Measurements from ENCODE around the gene CDK2.
"Not testable (repeated sequence)": the region's sequence is repeated elsewhere in the genome, so short reads cannot be mapped to it uniquely, and the experiment has no call there.

The CDK2 gene

DNA sequence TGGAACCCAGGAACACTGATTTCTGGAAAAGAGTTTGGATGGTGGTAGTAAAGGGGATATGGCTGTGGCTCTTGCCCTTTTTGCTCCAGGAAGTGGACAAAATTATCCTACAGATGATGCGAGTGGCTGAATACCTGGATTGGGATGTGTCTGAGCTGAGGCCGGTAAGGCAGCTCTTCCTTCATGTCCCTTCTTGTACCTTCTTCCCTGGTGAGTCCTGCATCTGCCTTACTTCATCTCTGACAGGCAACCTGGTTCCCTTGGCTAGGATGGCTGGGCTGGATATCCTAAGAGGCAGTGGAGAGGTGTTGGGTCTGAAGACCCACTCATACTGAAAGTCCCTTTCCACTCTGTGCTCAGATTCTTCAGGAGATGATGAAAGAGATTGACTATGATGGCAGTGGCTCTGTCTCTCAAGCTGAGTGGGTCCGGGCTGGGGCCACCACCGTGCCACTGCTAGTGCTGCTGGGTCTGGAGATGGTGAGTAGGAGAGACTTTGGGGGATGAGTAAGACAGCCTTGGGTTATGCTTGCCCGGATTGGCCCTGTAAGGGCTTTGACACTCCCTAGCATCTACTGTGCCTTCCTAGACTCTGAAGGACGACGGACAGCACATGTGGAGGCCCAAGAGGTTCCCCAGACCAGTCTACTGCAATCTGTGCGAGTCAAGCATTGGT, 27.7 kb upstream of the CDK2 start:
- DNase-seq, result no peak

DNA sequence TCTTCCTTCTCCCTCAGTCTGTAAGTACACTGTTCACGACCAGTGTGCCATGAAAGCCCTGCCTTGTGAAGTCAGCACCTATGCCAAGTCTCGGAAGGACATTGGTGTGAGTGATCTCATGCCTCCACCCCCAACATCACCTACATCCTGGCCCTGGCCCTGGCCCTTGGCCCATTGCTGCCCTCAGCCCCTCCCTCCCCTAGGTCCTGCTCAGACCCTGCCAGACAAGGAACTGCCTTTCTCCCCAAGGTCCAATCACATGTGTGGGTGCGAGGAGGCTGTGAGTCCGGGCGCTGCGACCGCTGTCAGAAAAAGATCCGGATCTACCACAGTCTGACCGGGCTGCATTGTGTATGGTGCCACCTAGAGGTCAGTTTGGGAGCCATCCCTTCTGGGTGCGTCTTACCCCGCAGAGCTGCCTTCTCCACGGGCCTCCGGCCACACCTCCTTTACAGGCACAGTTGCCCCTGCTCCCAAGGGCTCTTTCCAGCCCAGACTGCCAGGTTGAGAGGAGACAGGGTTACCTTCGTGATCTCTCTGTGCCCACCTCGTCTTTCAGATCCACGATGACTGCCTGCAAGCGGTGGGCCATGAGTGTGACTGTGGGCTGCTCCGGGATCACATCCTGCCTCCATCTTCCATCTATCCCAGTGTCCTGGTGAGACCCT, 26.4 kb upstream of the CDK2 start:
- DNase-seq, result peak; percentile 8

DNA sequence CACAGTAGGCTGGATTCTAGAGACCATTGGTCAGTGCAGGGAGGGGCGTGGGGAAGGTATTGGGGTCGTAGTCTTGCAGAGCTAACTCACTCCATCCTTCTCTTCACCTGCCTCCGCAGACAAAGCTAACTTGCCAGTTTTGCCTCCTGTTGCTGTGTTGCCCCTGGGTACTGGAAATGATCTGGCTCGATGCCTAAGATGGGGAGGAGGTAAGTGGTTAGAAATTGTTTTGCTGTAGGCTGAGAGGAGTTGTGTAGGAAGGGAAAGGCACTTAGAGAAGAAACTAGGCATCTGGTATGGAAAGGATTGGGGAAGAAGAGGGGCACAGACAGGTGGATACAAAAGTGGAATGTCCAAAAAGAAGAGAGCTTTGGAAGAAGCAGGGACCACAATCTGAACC, 24.6 kb upstream of the CDK2 start:
- no peak for DNase-seq

DNA sequence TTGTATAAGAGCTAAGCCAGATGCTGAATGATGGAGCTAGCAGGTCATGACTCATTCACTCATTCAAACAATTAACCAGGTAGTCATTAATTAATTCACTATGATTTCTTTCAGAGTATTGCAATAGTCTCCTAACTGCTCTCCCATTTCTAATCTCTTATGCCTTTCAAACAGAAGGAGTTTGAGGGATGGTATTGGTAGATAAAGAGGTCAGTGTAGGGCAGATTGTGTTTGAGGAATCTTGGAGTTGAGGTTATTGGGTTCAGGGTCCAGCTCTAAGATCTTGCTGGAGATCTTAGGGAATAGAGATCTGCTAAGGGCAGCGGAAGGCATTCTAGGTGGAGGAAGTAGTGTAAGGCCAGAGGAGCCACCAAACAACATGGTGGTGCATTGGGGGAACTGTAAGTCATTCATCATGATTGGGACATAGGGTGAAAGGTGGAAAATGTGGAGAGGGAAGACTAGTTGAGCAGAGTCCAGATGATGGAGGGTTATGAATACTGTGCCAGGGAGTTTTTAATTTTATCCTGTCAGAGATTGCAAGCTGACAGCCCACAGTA, 24.0 kb upstream of the CDK2 start:
- DNase-seq, result no peak

DNA sequence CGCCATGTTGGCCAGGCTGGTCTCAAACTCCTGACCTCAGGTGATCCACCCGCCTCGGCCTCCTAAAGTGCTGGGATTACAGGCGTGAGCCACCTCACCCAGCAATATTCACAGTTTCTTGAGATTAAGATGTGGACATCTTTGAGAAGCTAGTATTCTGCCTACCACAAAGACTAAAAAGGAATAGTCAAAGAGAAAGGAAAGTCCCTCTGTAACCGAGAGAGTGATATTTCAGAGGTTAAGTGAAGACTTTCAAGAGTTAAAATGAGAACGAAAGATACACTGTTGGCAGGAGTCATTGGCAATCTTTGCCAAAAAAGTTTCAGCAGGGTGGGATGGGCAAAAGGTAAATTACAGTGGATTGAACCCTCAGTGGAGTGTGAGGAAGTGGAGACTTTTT, 20.1 kb upstream of the CDK2 start:
- no peak for DNase-seq

DNA sequence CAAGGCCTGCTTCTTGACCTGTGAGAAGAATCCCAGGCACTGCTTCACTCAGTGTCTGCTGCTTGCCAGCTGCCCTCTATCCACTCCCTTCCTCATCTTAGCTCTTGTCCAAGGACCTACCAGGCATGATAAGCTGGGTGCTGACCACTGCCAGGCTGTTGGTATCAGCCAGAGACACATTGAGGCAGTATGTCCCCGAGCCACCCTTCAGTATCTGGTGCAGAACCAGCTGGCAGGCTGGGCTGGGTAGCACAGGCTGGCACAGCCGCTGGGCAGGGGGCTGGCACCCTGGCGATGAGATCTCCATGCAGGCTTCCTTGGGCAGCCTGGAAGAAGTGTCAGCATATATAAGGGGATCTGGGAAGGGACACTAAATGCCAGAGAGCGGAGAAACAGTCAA, 11.3 kb upstream of the CDK2 start:
- no peak for DNase-seq

DNA sequence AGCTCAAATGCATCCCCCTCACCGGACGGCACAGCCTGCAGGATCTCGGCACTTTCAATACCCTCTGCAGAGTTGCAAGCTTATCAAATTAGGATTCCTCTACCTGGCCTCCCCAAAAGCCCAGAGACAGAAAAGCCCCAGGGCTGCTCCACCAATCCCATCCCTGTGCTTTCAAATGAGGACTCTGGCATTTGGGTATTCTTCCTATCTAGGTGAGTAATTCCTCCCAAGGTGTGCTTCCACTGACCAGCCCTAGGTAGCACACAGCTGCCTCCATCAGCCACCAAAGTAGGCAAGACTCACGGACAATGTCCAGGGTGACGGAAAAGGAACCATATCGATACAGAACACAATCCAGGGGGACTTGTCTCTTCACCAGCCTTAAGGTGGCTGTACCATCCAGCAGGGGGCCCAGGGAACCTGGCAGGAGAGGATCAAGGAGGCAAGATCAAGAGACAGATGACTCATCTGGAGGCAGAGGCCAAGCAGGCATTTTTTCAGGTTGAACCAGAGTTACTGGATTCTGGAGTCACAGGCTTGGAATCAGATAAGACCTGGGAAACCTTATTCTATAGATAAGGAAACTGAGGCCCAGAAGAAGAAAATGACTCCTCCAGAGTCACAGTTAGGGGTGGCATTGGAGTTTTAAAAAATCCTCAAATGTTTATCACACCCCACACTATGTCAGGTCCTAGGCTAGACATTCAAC, 10.7 kb upstream of the CDK2 start:
- DNase-seq, result no peak

DNA sequence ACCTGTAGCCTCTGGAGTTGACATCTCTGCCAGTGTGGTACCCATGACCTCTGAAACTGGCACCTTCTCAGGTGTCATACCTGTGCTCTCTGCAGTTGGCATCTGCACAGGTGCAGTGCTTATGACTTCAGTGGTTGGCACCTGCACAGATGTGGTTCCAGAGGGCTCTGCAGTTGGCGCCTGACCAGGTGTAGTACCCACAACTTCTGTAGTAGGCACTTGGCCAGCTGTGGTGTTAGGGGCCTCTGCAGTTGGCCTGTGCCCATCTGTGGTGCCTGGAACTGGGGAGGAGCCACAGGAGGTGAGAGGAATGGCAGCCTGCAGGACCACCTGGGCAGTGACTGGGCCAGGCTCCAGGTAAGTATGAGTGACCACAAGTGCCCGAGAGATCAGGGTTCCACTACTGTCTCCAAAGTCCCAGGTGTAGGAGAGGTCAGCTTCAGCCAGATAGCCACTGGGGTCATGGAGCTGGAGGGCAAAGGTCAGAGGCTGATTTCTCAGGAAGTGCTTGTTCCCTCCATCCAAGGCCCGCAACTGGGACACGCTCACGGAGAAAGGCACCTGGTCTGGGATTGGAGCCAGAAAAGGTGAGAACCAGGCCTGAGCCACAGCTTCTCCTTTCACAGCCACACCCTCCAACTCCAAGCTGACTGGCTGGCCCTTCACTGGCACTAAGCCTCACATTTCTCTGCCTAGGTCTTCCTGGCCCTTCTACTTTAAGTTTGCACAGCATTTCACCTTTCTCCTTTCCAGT, 9.3 kb upstream of the CDK2 start:
- DNase-seq, result no peak

DNA sequence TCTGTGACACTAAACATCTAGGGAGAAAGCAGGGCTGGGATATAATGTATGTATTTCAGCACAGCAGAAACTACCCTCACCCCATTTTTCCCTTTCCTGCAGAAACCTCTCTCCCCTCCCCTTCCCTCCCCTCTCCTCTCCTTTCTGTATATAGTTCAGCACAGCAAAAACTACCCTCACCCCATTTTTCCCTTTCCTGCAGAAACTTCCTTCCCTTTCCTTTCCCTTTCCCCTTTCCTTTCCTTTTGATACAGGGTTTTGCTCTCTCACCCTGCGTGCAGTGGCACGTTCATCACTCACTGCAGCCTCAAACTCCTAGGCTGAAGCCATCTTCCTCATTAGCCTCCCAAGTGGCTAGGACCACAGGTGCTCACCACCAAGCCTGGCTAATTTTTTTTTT, 2.9 kb upstream of the CDK2 start:
- no peak for DNase-seq

DNA sequence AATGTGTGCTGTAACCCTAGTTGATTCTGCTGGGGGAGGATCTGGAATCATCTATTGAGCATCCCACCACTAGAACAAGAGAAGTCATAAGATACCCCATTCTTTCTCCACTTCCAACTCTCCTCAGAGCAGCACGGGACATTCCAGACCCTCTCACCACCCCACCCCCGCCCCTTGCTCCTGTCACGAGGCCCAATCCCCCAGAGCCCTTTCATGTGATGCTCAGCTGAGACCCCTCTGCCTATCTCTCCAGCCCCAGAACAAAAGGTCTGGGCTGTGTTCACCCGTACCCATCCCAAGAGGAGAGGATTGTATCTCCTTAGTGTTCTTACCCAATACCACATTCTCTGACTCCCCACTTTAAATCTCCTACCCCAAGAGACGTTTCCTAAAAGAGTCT, 1.4 kb upstream of the CDK2 start:
- no peak for DNase-seq

DNA sequence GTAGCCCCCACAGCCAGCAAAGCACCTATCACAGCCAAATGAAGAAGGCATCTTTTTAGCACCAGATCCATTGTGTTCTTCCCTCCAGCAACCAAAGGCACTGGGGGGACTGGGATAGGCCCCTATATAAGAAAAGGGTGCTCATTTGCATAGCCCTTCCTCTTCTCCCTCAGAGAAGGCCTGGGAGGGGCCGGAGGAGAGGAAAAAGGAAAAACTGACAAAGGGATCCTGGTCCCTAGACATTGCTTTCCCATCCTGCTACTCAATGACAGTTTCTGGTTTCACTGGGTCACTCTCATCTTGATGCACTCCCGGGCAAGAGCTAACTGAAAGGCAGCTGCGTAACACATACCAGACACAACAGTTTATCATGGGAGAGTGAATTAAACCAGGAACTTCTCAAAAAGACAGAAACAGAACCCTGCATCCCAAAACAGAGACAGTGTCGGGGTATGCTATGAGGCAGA, 656 bp upstream of the CDK2 start, which contains the start of gene PMEL:
PMEL (minus strand) TSS at position 102 of the 467 bp plus-strand sequence; CDS start at position 71, 31 bp downstream.
- no peak for DNase-seq

DNA sequence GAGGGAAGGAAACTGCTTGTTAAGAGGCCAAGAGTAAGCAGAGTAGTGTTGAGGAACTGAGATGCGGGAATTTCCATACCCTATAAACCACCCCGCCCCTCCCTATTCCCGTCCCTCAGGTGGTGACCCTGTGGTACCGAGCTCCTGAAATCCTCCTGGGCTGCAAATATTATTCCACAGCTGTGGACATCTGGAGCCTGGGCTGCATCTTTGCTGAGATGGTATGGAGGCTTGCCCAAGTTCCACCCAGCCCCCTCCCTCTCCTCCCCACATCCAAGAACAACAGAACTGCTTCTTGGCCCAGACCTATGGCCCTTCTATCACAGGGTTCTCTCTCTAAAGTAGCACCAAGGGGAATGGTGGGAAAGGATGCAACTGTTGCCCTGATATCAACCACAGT, 2.7 kb downstream of the CDK2 start:
- no peak for DNase-seq

DNA sequence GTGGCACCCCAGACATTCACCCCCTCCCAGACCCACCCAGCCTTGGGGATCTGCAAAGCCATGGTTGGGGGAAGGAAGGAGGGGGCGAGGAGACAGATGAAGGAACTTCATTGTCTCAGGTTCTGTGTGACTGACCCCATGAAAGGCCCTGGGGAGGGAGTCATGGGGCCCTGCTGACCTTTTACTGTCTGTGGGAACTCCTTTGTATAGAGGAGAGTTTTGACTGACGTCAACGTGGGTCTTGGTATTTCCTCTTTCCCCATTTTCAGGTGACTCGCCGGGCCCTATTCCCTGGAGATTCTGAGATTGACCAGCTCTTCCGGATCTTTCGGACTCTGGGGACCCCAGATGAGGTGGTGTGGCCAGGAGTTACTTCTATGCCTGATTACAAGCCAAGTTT, 4.1 kb downstream of the CDK2 start:
- no peak for DNase-seq

DNA sequence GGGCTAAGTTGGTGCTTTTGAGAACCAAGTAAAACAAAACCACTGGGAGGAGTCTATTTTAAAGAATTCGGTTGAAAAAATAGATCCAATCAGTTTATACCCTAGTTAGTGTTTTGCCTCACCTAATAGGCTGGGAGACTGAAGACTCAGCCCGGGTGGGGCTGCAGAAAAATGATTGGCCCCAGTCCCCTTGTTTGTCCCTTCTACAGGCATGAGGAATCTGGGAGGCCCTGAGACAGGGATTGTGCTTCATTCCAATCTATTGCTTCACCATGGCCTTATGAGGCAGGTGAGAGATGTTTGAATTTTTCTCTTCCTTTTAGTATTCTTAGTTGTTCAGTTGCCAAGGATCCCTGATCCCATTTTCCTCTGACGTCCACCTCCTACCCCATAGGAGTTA, 5.4 kb downstream of the CDK2 start:
- no peak for DNase-seq

DNA sequence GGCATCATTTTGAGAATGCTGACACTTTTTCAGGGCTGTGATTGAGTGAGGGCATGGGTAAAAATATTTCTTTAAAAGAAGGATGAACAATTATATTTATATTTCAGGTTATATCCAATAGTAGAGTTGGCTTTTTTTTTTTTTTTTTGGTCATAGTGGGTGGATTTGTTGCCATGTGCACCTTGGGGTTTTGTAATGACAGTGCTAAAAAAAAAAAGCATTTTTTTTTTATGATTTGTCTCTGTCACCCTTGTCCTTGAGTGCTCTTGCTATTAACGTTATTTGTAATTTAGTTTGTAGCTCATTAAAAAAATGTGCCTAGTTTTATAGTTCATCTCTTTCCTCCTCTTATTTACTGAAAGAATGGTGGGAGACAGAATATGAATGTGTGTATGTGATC, 5.8 kb downstream of the CDK2 start:
- no peak for DNase-seq

DNA sequence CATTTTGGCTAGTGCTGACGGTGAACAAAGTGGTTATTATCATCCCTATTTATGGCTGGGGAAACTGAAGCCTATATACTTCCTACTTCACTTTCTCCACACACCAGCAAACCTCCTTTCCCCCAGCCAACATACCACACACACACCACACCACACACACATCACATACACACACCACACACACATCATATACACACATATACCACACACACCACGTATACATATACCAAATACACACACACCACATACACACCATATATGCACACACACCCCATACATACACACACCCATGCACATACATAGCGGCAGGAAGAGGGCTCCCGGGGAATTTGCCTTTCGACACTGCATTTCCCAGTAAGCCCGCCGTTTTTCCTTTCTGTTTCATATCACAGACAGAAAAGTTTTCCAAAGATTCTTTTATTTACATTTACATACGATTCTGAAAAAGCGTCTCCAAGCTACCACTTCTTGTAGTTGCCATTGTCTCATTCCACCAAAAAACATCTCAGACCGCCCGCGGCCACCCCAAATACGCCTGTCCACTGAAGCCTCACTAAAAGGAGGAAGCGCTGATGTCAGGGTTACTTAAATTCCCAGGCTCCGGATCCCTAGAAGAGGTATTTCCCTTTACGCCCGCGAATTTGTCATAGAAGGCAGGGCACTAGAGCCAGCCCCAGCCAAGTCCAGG, 6.4 kb downstream of the CDK2 start:
- DNase-seq, result no peak

DNA sequence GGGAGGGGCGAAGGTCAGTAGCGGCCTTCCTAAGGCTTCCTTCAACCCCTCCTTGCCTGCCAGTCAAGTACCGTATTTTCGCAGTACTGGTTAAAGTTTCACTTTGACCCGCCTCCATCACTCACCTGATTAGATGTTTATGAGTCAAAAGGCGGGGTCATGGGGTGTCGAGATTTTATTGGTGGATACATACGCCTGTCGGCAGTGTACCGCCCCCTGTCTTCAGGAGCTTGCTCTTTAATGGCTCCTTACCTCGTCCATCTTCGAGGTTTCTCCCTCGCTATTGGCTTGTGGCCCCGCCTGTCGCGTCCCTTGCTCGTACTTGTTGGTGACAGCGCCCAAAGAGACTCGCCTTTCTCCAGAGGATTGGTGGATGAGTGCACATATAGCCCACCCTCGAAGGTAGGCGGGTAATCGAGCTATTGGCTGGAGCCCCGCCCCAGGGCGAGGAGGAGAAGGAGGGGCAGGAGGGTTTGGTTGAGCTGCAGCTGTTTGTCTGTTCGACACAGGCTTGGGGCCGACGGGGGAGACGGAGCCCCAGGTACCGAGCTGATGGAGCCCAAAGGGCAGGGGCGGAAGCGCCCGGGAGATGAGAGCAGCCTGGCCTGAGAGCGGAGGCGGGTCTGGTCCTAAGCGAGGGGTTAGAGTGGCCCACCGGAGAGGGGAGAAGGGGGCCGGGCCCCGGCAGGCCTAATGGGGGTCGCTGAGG, 7.1 kb downstream of the CDK2 start, which contains the start of gene RAB5B:
RAB5B (plus strand) TSS at position 480 of the 709 bp plus-strand sequence. CDS start 12,883 bp downstream, outside the sequence.
- peak; percentile 100 for DNase-seq

DNA sequence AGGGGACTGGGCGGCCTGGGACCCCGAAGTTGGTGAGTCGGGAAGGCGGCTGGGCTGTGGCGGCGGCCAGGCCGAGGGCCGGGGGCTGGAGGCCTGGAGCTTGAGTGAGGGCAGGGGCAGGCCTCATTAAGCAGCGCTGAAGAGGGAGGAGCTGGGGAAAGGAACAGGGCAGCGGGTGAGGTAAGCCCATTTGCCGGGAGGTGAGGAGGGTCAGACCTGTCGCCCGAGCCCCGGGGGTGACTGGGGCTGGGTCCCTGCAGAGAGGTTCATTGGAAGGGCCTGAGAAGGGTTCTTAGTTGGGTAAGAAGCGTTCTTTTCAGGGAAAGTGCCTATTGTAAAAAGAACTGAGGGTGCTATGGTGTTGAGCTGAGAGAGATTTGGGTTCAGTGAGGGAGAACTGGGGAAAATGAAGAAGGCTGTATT, 7.7 kb downstream of the CDK2 start:
- peak; percentile 2 for DNase-seq

DNA sequence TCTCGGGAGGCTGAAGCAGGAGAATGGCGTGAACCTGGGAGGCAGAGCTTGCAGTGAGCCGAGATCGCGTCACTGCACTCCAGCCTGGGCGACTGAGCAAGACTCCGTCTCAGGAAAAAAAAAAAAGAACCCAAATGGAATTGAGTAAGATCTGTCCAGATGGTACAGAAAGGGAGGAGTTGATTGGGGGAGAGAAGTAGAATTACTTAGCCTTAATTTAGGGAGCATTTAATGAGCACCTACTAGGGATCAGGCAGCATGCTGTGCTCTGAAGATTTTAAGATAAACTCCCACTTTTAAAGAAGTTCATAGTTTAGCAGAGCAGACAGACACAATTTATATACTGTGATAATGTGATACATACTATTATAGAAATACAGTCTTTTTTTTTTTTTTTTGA, 11.8 kb downstream of the CDK2 start:
- no peak for DNase-seq

DNA sequence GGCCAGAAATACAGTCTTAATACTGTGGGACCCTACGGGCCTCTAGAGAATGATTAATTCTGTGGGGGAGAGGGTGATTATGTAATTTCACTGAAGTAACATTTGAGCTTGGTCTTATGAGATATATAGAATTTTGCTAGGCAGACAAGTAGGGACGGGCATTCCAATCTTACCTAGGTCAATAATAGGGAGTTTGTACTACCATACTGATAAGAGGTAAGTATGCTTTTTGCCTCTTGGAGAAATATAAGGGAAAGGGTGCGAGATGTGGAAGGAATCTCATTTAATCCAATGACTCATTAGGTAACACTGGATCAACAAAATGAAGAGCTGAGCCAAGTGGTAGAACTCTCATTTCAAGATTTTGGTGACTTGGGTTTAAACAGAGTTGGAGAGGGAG, 12.4 kb downstream of the CDK2 start:
- DNase-seq, result no peak

DNA sequence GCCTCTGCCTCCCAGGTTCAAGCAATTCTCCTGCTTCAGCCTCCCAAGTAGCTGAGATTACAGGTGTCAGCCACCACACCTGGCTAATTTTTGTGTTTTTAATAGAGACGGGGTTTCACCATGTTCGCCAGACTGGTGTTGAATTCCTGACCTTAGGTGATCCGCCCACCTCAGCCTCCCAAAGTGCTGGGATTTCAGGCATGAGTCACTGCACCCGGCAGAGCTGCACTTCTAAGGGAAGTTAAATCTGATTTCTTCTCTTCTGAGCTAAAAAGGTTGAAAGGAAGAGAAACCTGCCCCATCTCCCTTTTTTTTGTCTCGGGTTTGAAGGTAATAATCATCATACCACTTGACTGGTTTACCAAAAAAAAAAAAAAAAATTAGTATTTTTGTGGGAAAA, 15.3 kb downstream of the CDK2 start:
- DNase-seq, result not testable (repeated sequence)
